Measurements from ENCODE around the gene BRD3.

- TF ChIP-seq CTCF (IDR thresholded peaks at IDR 0.05), result no peak
- no peak for TF ChIP-seq POLR2A (IDR thresholded peaks at IDR 0.05)
- TF ChIP-seq POLR2AphosphoS5 (IDR thresholded peaks at IDR 0.05), result no peak
Observed at GRCh38 chr9:134053941-134054761, 13.7 kb downstream of the BRD3 start.
